GM13976 (cell line): ENCODE measurements around the gene MLN.

Source experiments
- DNase-seq: peaks from one replicate; pipeline ENCODE4 v3.0.0; 2012; ENCODE audit warnings: low spot score
- CTCF ChIP-seq: IDR thresholded peaks from 2 replicates; pipeline ENCODE4 v1.5.1; 2012; ENCODE audit warnings: borderline replicate concordance, mild to moderate bottlenecking; ENCODE audit not compliant: insufficient read depth; ENCODE audit errors: extremely low read depth, missing control alignments, control extremely low read depth
- in situ Hi-C: fragments of 300-500 bp; cut with MboI; formaldehyde crosslinking; loops from one replicate; pipeline ENCODE4 v1.12.0; 2022; ENCODE audit warnings: low sequenced_read_pairs, mixed read lengths, inconsistent platforms; ENCODE audit not compliant: unreplicated experiment

MLN gene

GRCh38 chr6:33848484-33848883 is 44.7 kb upstream of the MLN start:
- DNase-seq, result no peak
- TF ChIP-seq CTCF, result no peak
- in situ Hi-C loops, result no loop called here

GRCh38 chr6:33847867-33848266 is 44.1 kb upstream of the MLN start:
- no peak for DNase-seq
- TF ChIP-seq CTCF, result no peak
- in situ Hi-C loops, result no loop called here

- in situ Hi-C loops, result no loop called here
- DNase-seq, result no peak
- no peak for TF ChIP-seq CTCF
These were observed 43.3 kb upstream of the MLN start for GRCh38 chr6:33847078-33847477.

- no peak for DNase-seq
- in situ Hi-C loops, result no loop called here
- no peak for TF ChIP-seq CTCF
These were observed 42.4 kb upstream of the MLN start for GRCh38 chr6:33846226-33846625.

- no peak for DNase-seq
- in situ Hi-C loops, result no loop called here
- TF ChIP-seq CTCF, result no peak
These were observed 41.4 kb upstream of the MLN start for GRCh38 chr6:33845031-33845745.

- DNase-seq, result no peak
- TF ChIP-seq CTCF, result no peak
- in situ Hi-C loops, result no loop called here
These were observed 39.6 kb upstream of the MLN start for GRCh38 chr6:33843131-33844121.
